ENCODE results near the gene GLB1L3.
"Not testable (repeated sequence)": the region's sequence is repeated elsewhere in the genome, so short reads cannot be mapped to it uniquely, and the experiment has no call there.

GLB1L3 gene

DNA sequence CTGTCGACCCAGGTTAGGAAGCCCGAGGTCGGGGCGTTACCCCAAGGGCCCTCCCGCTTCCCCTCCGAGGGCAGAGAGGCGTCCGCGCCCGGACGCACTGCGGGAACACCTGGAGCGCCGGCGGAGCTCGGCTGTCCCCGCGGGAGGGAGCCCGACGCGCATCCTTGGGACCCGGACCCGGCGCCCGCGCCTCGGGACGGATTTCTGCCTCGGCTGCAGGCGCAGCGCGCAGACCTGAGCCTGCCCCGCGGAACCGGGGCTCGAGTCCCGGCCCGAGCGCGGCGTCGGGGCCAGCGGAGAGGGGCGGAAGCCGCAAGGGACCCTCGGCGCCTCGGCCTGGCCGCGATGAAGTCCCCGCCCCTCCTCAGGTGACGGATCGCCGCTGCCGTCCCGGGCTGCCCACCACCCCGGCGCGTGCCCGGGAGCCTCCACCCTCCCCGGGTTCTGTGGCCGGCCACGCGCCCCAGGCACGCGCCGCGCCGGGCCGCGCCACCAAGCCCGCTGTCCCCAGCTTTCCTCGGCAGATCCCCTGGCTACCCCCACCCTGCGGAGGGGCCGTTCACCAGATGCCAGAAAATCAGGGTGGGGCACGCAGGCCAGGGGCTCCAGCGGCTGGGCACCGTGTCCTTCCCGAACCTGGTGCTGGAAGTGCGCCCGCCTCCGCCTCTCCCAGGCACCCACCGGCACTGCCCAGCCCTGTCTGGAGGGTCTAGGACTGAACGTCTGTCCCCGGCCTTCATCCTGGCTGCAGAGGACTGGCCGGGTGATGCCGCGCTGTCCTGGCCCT, 410 bp downstream of the GLB1L3 start:
- no peak for DNase-seq

DNA sequence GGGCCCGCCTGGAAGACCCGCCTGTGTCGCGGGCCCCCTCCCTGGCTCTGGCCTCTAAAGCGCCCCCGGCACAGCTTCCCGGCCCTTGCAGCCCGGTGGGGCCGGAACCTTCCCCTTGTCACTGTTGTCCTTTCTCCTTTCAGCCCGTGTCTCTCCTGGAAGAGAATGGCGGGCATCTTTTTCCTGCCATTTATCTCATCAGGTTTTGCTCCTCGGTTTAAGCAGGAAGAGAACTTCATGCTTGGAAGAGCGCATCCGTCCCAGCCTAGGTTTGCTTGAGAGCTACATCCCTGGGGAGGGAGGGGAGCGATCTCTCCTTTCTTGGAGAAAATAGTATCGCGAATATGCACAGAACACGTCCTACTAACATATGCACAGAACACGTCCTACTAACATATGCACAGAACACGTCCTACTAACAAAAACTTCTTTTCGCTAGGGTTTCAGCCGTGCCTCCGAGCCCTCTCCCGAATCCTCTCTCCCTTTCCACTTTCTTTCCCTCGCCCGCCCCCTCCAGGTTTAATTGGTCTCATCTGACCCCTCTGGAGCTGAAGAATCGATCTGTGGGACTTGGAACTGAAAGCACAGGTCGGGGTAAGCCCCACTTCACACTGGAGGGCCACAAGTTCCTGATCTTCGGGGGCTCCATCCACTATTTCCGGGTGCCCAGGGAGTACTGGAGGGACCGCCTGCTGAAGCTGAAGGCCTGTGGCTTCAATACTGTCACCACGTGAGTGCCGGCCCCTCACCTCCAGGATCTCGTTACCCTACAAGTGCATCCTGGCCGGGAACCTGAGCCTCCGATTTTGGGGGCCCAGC, 1.2 kb downstream of the GLB1L3 start:
- DNase-seq = no peak

DNA sequence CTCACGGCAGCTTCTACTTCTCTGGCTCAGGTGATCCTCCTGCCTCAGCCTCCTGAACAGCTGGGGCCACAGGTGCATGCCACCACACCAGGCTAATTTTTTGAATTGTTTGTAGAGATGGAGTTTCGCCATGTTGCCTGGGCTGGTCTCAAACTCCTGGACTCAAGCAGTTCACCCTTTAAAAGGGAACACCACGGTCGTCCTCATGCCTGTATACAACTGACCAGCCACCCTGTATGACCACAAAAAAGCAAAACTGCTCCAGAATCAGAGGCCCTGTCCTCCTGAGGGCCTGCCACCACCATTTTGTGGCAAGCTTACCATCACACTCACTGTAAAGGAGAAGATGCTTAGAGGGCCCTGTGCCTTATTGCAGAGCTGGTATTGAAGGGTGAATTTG, 2.2 kb downstream of the GLB1L3 start:
- no peak for DNase-seq

DNA sequence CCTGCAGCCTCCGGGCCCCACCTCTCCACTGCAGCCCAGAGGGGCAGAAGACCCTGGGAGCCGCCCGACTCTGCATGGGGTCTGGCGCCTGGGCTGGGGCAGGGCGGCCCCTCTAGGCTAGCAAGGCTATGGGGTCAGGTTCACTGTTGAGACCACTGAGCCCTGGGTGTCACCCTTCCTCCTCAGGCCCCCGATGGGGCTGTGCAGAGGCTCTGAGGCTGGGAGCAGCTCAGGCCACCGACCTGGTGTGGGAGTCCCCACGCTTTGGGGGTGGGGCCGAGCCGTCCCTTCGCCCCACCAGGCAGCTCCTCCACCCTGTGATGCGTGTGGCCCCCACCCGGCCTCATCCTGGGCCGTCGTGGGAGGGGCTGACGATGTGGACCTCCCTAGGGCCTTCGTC, 5.5 kb downstream of the GLB1L3 start:
- DNase-seq = not testable (repeated sequence)

DNA sequence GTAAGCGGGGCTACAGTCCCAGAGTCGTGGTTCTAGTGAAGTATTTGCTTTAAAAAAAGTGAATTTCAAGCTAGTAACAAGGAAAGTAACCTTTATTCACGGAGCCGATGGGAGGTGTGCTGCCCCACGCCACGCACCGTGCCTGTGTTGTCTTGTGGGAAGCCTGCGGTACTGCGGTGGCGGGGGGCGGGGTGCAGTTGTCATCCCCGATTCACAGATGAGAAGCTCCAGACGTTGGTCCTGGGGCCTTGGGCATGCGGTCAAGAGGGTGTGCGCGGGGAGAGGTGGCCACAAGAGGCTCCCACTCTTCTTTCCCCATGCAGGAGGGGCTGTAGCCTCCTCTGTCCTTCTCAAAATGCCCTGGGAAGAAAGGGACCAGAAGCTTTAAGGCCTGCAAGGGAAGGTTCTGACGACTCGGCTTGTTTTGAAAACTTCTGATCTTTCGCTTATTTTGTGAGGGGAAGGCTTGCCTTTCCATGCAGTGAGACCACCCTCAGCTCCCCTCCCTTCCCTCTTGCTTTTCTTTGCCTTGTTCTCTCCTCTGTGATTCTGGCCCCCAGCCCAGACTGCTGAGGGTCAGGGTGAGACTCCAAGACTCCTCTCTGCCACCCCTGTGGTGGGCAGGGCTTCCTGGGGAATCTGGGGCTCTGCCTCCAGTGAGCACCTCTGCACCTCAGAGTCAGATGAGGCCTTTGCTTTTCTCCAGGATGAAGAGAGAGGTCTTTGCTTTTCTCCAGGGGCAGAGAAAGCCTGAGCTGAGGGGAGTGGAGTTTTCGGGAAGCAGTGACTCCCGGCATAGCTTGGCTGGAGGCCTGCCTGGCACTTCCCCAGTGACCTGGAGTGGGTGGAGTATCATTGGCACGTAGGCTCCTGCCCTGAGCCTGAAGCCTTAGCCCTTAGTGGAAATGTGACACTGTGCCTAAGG, 6.2 kb downstream of the GLB1L3 start:
- no peak for DNase-seq

DNA sequence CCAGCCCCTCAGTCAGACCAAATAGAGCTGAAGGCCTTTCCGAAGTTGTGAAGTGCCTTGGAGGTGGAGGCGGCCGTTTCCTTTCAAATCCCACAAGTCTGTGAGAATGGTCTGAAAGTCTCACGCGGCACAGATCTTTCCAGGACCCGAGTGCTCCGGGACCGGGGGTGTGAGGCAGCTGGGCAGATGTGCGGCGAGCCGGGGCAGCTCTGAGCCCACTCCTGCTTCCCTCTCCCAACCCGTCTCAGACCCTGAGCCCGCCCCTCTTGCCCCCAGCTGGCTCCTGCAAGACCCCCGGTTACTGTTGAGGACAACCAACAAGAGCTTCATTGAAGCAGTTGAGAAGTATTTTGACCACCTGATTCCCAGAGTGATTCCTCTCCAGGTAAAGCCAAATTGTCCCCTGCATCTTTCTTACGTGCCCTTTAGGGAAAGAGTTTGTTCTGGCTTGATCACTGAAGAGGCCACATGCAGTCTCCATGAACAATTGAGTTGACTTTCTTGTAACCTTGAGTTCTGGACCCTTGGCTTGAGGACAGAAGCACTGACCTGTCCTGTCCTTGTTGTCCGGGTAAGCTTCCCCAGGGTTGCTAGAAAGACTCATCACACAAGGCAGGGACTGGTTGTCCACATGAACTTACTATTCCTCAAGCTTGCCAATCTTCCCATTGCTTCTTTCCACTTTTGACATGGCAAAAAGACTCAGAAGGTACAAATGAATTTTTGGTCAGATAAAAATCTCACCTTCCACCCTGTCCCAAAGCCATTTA, 7.5 kb downstream of the GLB1L3 start:
- no peak for DNase-seq

DNA sequence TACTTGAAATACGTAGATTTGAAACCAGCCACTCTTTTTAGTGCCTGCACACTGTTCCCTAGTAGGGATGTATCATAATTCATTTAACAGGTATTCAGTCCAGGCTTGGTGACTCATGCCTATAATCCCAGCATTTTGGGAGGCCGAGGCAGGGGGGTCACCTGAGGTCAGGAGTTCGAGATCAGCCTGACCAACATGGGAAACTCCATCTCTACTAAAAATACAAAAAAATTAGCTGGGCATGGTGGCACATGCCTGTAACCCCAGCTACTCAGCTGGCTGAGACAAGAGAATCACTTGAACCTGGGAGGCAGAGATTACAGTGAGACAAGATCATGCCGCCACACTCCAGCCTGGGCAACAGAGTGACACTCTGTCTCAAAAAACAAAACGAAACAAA, 8.2 kb downstream of the GLB1L3 start:
- not testable (repeated sequence) for DNase-seq

DNA sequence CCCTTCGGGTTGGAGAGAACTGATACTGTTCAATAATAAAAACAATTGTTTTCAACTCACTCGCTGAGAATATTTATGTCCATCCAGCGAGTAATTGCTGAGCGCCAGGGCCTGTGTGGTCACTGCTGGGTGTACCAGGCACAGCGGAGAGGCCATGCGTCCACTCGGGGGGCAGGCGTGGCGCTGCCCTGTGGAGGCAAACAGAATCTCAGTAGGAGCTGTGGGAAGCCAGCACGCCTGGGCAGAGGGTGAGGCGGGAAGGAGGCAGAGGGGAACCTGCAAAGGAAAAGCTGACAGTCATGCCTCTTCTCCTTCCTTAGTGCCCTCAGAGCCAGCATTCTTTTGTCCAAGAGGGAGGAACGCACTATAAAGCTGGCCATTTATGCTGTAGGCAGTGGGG, 11.4 kb downstream of the GLB1L3 start:
- DNase-seq = no peak

DNA sequence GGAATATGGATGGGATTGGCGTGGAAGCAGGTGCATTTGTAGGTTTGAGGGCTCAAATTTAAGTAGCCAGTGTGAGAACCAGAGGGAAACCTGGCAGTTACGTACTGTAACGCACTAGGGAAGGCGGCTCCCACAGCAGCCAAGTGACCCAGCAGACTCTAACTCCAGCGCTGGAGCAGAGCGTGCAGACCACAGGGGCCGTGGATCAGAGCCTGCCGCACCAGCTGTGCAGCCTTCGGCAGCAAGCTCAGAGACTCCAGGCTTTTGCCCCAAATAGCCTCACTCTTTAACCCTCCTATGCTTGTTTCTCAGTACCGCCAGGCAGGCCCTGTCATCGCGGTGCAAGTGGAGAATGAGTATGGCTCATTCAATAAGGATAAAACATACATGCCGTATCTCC, 12.3 kb downstream of the GLB1L3 start:
- DNase-seq = no peak

DNA sequence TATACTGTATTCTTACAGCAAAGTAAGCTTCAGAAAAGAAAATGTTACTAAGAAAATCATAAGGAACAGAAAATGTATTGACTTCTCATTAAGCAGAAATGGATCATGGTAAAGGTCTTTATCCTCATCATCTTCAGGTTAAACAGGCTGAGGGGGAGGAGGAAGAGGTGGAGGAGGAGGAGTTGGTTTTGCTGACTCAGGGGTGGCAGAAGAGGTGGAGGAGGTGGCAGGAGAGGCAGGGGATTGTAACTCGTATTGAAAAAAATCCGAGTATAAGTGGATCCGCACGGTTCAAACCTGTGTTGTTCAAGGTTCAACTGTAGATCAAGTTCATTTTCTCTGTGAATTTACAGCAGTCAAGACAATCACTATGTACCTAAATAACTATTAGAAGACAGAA, 13.0 kb downstream of the GLB1L3 start:
- DNase-seq = no peak

DNA sequence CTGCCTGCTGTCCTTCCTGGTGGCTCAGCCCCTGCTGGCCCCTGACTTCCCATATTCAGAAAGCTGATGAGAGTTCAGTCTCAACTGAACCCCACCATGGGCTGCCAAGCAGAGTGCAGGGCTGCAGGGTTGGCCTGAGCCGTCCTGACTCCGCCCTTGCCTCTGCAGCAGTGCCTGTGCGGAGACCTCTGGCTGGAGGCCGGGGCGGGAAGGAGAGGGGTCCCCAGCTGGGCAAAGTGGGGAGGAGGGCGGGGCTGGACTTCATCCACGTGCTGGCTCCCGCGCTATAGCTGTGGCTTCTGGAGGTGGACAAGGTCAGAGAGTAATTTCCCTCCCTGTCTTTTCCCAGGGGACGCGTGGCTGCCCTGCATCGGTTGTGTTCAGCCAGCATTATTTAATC, 13.6 kb downstream of the GLB1L3 start:
- DNase-seq = no peak

DNA sequence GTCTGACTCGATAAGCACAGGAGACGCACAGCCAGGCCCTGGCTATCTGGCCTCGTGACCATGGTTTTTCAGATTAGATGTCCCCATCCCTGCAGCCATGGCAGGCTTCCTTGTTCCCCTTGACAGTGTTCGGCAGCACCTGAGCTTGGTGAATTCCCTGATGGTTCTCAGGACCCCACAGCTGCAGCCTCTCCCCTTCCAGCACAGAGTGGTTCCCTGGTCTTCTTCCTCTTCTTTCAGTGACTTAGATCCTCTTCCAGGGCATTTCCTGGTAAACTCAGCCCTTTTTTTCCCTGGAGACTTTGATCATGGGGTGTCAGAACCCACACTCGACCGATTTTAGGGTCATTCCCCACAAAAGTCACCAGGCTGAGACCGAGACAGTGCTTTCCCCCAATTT, 14.5 kb downstream of the GLB1L3 start:
- no peak for DNase-seq

DNA sequence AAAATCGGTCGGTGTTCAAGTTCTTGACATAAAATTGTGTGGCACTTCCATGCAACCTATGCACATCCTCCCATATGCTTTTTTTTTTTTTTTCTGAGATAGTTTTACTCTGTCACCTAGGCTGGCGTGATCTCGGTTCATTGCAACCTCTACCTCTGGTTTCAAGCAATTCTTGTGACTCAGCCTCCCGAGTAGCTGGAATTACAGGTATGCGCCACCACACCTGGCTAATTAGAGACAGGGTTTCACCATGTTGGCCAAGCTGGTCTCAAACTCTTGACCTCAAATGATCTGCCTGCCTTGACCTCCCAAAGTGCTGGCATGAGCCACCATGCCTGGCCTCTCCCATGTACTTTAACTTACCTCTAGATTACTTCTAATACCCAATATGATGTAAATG, 15.0 kb downstream of the GLB1L3 start:
- no peak for DNase-seq

DNA sequence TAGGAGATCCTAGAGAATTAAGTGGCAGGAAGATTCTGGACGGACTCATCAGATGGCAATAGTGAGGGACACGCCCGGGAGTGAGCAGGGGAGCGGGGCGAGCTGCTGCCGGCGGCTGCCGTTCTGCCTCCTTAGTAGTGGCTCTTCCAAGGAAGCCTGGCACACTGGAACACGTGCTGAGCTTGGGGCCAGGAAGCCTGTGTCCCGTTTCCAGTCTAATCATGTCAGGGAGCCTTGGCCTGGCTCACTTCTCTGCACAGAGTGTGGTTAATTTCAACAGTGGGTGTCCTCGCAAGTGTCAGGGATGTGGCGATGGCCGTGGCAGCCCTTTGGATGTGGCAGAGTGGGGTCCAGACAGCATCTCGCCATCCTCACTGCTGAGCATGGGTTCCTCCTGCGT, 16.5 kb downstream of the GLB1L3 start:
- no peak for DNase-seq

DNA sequence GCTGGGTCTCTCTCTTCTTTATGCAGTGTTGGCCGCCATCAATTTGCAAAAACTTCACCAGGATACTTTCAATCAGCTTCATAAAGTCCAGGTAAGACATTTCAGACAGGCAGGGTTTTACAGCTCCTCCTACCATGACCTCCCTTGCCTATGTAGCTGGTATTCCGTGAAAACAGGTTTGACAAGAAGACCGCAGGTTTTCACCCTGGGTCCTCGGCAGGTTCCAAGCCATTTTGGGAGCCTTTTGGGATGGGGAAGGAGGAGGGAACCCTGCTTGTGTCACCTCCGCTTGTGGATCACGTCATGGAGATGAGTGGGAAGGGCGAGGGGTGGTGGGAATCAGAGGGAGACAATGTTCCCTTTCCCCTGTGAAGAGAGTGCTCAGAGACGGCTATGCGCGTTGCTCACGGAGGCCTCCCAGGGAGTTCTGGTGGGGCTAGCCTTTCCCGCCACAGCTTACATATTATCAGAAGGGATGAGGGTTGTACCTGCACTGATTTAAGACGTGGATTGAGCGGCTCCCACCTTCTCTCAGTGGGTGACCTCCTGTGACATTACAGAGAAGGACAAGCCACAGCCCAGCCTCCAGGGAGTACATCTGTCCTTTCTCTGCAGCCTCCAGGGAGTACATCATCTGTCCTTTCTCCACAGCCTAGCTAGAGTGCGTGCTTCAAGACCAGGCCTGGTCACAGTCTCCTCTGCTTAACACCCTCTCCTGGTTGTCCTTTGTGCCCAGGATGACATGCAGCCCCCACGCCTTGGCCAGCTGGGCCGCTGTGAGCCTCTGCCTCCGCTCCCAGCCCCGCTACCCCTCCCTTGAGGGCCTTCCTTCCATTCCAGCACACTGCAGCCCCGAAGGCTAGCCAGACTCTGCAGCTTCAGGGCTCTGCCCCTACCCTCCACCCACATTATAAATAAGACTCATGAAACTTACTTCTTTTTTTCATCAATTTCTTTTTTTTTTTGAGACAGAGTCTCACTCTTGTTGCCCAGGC, 17.2 kb downstream of the GLB1L3 start:
- DNase-seq = no peak

DNA sequence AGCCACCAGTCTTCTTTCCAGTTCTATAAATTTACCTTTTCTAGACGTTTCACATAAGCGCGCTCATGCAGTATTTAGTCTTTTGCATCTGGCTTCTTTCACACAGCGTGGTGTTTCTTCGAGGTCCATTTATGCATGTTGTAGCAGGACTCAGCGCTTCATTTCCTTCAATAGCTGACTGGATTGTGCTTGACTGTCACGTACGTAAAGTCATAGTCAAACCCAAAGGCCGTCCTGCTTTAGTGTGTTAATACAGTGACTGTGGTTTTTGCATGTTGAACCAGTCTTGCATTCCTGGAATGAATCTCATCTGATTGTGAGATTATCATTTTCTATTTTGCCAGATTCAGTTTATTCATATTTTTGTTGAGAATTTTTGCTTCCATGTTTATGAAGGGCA, 18.5 kb downstream of the GLB1L3 start:
- DNase-seq = no peak

DNA sequence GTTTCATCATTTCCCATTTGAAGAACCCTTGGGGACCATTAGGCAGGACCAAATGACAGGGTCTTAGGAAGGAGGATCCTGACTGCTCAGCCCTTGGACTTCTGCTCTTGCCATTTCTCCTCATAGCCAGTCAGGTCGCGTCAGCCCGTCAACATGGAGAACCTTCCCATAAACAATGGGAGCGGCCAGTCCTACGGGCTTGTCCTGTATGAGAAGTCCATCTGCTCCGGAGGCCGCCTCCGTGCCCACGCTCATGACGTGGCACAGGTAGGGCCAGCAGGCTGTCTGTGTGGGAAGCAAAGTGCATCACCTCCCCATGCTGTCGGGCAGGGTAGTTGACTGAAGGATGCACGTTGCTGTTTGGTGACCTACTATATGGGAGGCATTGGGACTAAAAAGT, 36.0 kb downstream of the GLB1L3 start:
- no peak for DNase-seq

DNA sequence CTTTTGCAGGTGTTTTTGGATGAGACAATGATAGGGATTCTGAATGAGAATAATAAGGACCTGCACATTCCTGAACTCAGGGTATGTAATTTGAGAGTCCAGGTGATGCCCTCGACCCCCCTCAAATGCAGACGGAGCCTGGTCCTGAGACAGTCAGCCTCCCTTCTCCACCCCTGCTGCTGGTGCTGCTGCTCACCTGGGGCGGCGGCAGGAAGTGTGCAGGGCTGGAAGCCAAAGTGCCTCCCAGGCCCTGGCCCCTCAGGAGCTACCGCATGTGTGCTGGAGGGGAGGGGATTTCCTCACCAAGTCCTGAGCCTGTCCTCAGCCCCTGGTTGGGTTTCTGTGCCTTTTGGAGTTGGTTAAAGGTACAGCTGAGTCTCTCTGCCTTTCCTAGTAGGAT, 36.6 kb downstream of the GLB1L3 start:
- no peak for DNase-seq

DNA sequence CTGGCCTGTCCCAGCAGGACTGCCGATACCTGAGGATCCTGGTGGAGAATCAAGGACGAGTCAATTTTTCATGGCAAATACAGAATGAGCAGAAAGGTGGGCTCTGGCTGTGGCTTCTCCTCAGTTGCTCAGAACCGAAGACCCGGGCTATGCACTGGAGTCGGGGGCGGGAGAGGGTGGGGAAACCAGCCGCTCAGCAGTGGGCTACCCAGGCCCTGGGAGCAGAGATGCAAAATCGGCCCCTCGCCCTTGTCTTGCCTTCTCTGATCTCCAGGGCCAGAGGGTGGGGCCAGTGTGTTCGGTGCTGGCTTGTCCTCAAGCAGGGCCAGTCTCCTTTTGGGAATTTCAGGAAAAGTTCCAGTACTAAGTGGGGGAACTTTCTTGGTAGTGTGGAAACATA, 37.2 kb downstream of the GLB1L3 start:
- DNase-seq = no peak

DNA sequence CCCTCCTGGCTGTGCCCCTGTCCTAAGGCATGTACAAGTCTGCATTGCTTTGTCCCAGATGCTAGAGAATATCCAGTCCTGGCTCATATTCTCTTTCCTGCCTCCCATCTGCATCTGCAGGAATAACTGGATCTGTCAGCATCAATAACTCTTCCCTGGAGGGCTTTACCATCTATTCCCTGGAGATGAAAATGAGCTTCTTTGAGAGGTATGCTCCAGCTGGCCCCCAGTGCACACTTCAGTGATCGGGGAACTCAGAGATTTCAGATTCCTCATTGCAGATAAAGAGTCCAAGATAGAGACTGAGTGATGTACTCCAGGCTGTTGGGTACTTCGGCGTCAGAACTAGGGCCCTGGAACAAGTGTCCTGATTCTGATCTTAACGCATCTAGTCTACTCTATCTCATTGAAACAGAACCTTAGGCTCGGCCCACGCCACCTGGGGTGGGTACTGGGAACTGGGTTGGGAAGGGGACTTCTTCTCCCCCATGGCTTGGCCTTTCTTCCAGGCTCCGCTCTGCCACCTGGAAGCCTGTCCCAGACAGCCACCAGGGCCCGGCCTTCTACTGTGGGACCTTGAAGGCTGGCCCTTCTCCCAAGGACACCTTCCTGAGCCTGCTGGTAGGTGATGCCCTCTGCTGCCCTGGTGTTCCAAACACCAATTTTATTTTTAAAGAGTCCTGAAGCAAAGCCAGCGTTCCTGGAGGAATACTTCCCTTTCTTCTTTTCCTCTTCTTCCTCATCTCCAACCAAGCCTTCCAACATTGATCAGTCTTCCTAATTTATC, 37.8 kb downstream of the GLB1L3 start:
- DNase-seq = no peak

All from right forelimb (tissue), 1 donor.